Astrocyte (in vitro differentiated cells and primary cell): ENCODE data around the gene PCGF2. TPM values are rescaled to one million over a fixed set of nuclear protein-coding genes. Genes with fewer than 3 reads are reported as not detected.

ENCODE experiments used
- DNase-seq: peaks from one replicate; pipeline ENCODE4 v3.0.0-alpha.2; 2010; ENCODE audit warnings: low read depth
- FAIRE-seq: peaks from 2 replicates; lab custom pipeline; 2011; peaks lifted over from hg19 to GRCh38; lab: Jason Lieb, UNC
- H2AFZ ChIP-seq: 2 replicates; pipeline ENCODE4 v1.6.0; 2012; ENCODE audit warnings: low read depth, low read length, inconsistent platforms
- H3K27ac ChIP-seq: 2 replicates; pipeline ENCODE4 v1.5.1; 2011; ENCODE audit warnings: low read depth, low read length, inconsistent platforms
- H3K27me3 ChIP-seq: 2 replicates; pipeline ENCODE4 v1.6.0; 2011; ENCODE audit warnings: low read length, inconsistent platforms; ENCODE audit not compliant: insufficient read depth
- H3K36me3 ChIP-seq: 2 replicates; pipeline ENCODE4 v1.5.1; 2011; ENCODE audit warnings: low read length, inconsistent platforms; ENCODE audit not compliant: insufficient read depth
- H3K4me1 ChIP-seq: 2 replicates; pipeline ENCODE4 v1.5.1; 2011; ENCODE audit warnings: low read length, inconsistent platforms; ENCODE audit not compliant: insufficient read depth
- H3K4me2 ChIP-seq: 2 replicates; pipeline ENCODE4 v1.6.0; 2012; ENCODE audit warnings: low read length, inconsistent platforms
- H3K4me3 ChIP-seq: 2 replicates; pipeline ENCODE4 v1.5.1; 2011; ENCODE audit warnings: low read depth, mild to moderate bottlenecking, low read length, inconsistent platforms; ENCODE audit not compliant: insufficient read depth
- H3K79me2 ChIP-seq: 2 replicates; pipeline ENCODE4 v1.6.0; 2012; ENCODE audit warnings: mild to moderate bottlenecking, low read length, inconsistent platforms; ENCODE audit not compliant: insufficient read depth
- H3K9ac ChIP-seq: 2 replicates; pipeline ENCODE4 v1.6.0; 2012; ENCODE audit warnings: mild to moderate bottlenecking, low read length, inconsistent platforms
- H3K9me3 ChIP-seq: 2 replicates; pipeline ENCODE4 v1.5.1; 2012; ENCODE audit warnings: low read depth, mild to moderate bottlenecking, low read length, inconsistent platforms; ENCODE audit not compliant: insufficient read depth
- H4K20me1 ChIP-seq: 2 replicates; pipeline ENCODE4 v1.6.0; 2012; ENCODE audit warnings: low read length, inconsistent platforms; ENCODE audit not compliant: insufficient read depth
- H3K27ac Mint-ChIP-seq: one replicate; pipeline ENCODE4 v1.8.0; 2021; ENCODE audit warnings: mild to moderate bottlenecking, mixed read lengths; ENCODE audit not compliant: unreplicated experiment
- H3K27me3 Mint-ChIP-seq: one replicate; pipeline ENCODE4 v1.8.0; 2021; ENCODE audit warnings: low read depth, mixed read lengths; ENCODE audit not compliant: unreplicated experiment
- H3K36me3 Mint-ChIP-seq: one replicate; pipeline ENCODE4 v1.8.0; 2021; ENCODE audit warnings: low read depth, mixed read lengths; ENCODE audit not compliant: unreplicated experiment
- H3K4me1 Mint-ChIP-seq: one replicate; pipeline ENCODE4 v1.8.0; 2021; ENCODE audit warnings: low read depth, mixed read lengths; ENCODE audit not compliant: unreplicated experiment
- H3K4me3 Mint-ChIP-seq: one replicate; pipeline ENCODE4 v1.8.0; 2021; ENCODE audit warnings: mild to moderate bottlenecking, moderate library complexity, mixed read lengths; ENCODE audit not compliant: unreplicated experiment
- H3K9me3 Mint-ChIP-seq: one replicate; pipeline ENCODE4 v1.8.0; 2021; ENCODE audit warnings: mild to moderate bottlenecking, mixed read lengths; ENCODE audit not compliant: unreplicated experiment
- CTCF ChIP-seq: IDR thresholded peaks from 2 replicates; pipeline ENCODE4 v1.5.1; 2011; ENCODE audit warnings: low read depth, mild to moderate bottlenecking, inconsistent platforms, low read length, moderate library complexity; ENCODE audit not compliant: insufficient read depth
- EZH2 ChIP-seq: IDR thresholded peaks from 2 replicates; pipeline ENCODE4 v1.6.1; 2012; ENCODE audit warnings: mild to moderate bottlenecking, low read length, inconsistent platforms; ENCODE audit not compliant: insufficient read depth
- total RNA-seq: library from RNA; stranded (reverse); gene quantifications from 2 replicates; pipeline ENCODE4 v1.2.1, GENCODE V29; 2021

Gene PCGF2
- total RNA-seq, 1 donor from 2014 or later = 73.7 TPM

- Histone ChIP-seq H3K79me2 (no peaks in the 10 kb centered on the region), H3K9me3 (no peaks in the 10 kb centered on the region), H4K20me1 (no peaks in the 10 kb centered on the region), H2AFZ (no peak overlapping the region), H3K4me3 (no peak overlapping the region), H3K4me1 (no peaks in the 10 kb centered on the region), H3K4me2 (no peak overlapping the region), H3K36me3 (peaks cover 2% of the 10 kb centered on the region), H3K9ac (no peak overlapping the region), H3K27me3 (no peaks in the 10 kb centered on the region), H3K27ac (no peak overlapping the region)
- TF ChIP-seq CTCF = no peak
- no peak for TF ChIP-seq EZH2
- Mint-ChIP-seq H3K27me3 (peaks cover 6% of the 10 kb centered on the region), H3K9me3 (no peaks in the 10 kb centered on the region), H3K36me3 (peaks cover 10% of the 10 kb centered on the region), H3K4me1 (no peaks in the 10 kb centered on the region), H3K4me3 (no peak overlapping the region), H3K27ac (no peak overlapping the region)
- FAIRE-seq = no peak
- no peak for DNase-seq
Measured at GRCh38 chr17:38720941-38721340, 27.2 kb downstream of the PCGF2 start.

DNA sequence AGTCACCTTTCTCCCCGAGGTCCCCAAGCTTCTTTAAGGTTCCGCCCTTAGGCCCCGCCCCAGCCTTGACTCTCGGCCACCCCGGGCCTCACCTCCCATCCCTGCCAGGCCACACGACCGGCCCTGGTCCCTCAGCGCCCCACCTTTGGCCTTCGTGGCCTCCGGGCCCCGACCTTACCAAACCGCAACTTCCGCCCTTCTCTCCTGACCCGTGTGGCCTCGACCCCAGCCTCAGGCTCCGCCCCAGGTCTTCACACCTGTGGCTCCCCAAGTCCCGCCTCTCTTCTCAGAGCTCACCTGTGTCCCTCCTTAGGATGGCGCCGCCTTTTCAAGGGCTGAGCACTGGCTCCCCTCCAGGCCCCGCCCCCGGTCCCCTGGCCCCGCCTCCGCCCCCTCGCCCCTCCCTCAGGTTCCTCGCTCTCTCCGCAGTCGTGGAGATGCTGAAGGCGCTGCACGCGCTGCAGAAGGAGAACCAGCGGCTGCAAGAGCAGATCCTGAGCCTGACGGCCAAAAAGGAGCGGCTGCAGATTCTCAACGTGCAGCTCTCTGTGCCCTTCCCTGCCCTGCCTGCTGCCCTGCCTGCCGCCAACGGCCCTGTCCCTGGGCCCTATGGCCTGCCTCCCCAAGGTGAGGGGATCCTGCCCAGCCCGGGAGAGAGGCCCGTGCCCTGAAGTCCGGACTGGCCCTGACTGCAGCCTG lies 28.0 kb downstream of the PCGF2 start:
- peaks cover 12% of the 10 kb centered on the region for H3K36me3 Mint-ChIP-seq
- H3K27me3 Mint-ChIP-seq = peaks cover 6% of the 10 kb centered on the region
- H3K36me3 ChIP-seq = peaks cover 2% of the 10 kb centered on the region
- H2AFZ ChIP-seq = no peak overlapping the region
- no peak overlapping the region for H3K4me3 ChIP-seq
- DNase-seq = no peak
- no peaks in the 10 kb centered on the region for H4K20me1 ChIP-seq
- H3K4me3 Mint-ChIP-seq = no peak overlapping the region
- H3K9ac ChIP-seq = no peak overlapping the region
- no peak overlapping the region for H3K27ac ChIP-seq
- no peaks in the 10 kb centered on the region for H3K9me3 Mint-ChIP-seq
- no peaks in the 10 kb centered on the region for H3K4me1 ChIP-seq
- H3K4me2 ChIP-seq = no peak overlapping the region
- no peaks in the 10 kb centered on the region for H3K79me2 ChIP-seq
- no peaks in the 10 kb centered on the region for H3K27me3 ChIP-seq
- H3K27ac Mint-ChIP-seq = no peak overlapping the region
- H3K9me3 ChIP-seq = no peaks in the 10 kb centered on the region
- no peaks in the 10 kb centered on the region for H3K4me1 Mint-ChIP-seq
- TF ChIP-seq CTCF (no peak), EZH2 (no peak)
- no peak for FAIRE-seq

DNA sequence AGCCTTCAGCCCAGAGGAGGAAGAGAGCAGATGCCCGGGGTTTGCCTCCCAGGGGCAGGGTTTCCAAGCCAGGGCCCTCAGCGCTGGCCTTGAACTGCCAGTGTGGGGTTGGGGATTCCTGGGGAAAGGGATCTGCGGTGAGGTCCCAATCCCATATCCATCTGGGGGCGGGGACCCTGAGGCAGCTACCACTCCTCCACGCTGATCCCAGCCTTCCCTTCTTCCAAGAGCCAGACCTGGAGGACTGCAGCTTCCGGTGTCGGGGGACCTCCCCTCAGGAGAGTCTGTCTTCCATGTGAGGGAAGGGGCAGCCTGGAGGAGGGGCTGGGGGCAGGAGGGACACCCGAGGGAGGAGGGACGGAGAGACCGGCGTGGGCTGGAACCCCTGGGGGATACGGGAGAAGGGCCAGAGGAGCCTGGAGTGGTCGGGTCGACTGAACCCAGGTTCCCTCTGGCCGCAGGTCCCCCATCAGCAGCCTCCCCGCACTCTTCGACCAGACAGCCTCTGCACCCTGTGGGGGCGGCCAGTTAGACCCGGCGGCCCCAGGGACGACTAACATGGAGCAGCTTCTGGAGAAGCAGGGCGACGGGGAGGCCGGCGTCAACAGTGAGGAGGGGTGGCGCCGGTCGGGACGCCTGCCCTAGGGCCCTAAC lies 28.7 kb downstream of the PCGF2 start:
- no peaks in the 10 kb centered on the region for H3K79me2 ChIP-seq
- no peaks in the 10 kb centered on the region for H3K27me3 ChIP-seq
- no peak overlapping the region for H3K27ac Mint-ChIP-seq
- FAIRE-seq (no peak), DNase-seq (no peak)
- no peaks in the 10 kb centered on the region for H4K20me1 ChIP-seq
- no peaks in the 10 kb centered on the region for H3K9me3 ChIP-seq
- no peaks in the 10 kb centered on the region for H3K9me3 Mint-ChIP-seq
- no peak overlapping the region for H3K4me3 Mint-ChIP-seq
- no peak overlapping the region for H3K4me3 ChIP-seq
- H3K27ac ChIP-seq = no peak overlapping the region
- no peak overlapping the region for H2AFZ ChIP-seq
- H3K9ac ChIP-seq = no peak overlapping the region
- no peaks in the 10 kb centered on the region for H3K4me1 ChIP-seq
- H3K36me3 Mint-ChIP-seq = peaks cover 12% of the 10 kb centered on the region
- H3K36me3 ChIP-seq = peaks cover 2% of the 10 kb centered on the region
- H3K27me3 Mint-ChIP-seq = peaks cover 6% of the 10 kb centered on the region
- no peak overlapping the region for H3K4me2 ChIP-seq
- no peaks in the 10 kb centered on the region for H3K4me1 Mint-ChIP-seq
- TF ChIP-seq CTCF = no peak
- no peak for TF ChIP-seq EZH2
